ENCODE results near the gene HTRA2.

Gene HTRA2

DNA sequence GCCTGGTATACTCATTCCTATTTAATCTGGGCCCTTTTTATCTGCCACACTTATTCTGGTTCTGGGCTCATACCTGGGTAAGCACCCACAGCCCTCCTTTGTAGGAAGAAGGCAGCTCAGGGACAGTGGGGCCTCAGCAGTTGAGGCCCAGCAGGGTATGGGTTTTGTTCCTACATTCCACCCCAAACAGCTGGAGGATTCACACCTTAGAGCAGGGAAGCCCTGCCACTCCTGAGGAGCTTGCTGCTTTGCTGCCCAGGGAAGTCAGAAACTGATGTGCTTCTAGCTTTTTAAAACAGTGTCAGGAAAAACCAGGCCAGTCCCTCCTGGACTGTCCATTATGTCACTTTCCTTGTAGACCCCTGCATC, 29.2 kb upstream of the HTRA2 start:
- no peak for DNase-seq (ENCODE audit: low read depth in 2 of 2)

DNA sequence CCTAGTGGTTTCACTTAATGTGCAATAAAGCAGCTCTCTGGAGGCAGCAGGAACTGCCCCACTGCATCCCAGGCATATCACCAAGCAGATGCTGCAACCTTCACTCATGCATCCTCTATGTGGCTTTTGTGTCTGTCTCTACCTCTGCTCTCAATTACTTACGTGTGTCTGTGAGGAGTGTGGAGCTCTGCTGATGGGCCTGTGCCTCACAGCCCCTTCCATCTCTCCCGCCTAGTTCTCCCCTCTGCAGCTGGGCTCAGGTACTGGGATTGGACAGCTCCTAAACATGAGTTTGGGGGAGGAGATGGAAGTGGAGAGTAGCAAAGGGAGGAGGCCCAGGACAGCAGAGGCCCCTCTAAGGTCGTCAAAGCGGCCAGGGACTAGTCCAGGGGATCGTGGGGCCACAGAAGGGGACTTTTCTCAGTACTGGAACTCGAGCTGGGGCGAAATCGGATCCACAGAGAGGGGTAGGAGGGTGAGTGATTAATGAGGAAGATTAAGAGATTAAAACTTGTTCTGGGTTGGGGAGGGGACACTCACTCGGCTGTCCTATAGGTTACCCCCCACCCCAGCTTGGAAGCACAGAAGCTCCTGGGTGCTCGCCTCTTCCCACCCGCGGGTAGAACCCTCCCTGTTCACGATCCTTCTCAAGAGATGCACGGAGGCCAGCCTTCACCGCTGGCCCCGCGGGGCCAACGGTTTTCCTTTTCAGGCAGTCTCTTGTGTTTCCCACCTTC, 28.2 kb upstream of the HTRA2 start:
- no peak for DNase-seq (ENCODE audit: low read depth in 2 of 2)

DNA sequence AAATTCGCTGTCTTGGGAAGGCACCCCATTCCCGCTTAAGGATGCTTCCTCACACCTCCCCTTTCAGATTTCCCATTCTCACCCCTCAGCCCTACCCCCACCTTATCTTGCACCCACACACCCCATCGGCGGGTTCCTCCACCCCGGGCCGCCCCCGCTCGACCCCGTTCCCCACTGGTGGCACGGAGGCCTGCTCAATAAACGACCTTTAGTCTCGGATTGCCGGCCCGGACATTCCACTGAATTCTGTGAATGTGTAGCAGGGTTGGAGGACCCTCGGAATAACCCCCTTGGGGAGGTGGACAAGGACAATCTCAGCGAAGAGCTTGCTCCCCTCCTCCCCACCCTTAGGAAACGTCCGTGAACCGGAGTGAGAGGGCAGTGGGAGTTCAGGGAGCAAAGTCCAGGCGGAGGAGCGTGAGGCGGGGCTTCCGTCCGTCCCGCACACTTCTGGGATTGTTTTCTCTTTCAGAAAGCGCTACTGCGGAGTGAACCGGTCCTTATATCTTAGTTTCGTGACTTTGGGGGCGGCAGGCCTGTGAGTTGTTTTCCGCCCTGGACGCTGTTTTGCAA, 27.5 kb upstream of the HTRA2 start:
- no peak for DNase-seq (ENCODE audit: low read depth in 2 of 2)

DNA sequence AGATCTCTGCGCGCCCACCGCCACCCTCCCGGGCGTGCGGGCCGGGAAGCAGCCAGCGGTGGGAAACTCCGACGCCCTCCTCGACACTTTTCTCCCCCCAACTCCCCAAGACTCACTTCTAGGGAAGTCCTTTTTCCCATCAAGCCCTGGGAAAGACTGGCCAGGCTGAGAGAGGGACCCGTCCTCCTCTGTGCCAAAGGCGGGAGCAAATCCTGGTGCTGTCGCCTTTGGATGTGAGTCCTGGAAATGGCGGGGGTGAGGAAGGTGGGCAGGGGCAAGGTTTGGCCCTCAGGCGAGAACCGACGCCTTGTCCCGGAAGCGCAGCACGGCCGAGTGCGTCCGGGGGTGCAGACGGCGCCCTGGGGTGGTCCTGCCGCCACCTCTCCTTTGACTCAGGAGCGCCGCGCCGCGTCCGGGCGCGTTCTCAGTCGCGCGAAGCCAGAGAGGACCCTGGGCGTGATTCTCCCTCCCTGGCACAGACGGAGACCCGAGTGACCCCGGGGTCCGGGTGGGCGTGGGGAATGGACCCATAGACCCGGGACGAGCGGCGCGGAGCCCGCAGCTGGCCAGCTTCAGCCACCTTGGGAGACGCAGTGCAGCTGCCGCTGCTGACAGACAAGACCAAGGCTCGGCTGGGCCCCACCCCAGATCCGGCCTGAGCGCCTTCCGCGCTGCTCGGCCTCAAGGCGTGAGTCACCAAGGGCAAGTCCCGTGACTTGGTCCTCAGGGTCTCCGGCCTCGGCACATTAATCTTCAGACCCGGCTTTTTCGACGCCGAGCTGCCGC, 26.8 kb upstream of the HTRA2 start:
- DNase-seq (ENCODE audit: low read depth in 2 of 2): no peak

DNA sequence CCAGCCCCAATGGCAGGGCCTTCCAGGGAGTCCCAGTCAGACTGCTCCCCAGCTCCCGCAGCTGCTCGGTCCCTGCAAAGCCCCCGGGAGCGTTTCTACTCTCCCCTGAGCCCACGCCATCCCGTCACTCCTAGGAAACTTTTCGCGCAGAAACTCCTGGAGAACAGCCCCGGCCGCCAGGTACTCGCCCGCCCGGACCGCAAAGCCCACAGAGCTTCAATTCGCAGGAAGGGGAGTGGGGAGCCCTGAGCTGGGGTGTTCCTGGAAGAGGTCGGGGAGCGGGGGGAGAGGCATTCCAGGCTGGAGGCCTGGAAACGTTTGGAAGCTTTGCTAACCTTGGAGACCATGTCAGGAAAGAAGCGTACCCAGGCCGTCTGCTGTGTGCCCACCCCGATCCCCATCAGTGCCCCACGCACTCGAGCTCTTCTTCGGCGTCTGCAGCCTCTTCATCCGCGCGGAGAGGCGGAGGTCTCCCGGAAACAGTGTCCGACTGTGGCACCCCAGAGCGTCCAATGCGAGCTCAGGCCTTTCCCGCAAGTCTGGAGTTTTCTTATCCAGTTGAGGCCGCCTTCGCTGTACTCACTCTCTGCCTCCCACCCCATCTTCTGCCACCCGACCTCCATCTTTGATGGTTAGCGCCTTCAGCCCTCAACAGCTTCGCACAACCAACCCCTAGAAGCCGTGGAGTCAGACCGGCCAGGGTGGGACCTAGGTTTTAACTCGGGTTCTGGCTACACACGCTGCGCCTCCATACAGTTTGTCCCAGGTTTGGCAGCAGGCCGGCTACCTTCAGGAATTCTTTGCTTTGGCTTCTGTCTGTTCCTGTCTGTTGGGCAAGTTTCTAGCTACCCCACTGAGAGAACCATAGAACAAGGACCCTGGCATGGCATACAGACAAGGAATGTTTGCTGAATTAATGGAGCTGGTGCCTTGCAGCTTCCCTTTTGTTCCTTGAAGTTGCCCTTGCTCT, 25.9 kb upstream of the HTRA2 start:
- no peak for DNase-seq (ENCODE audit: low read depth in 2 of 2)

DNA sequence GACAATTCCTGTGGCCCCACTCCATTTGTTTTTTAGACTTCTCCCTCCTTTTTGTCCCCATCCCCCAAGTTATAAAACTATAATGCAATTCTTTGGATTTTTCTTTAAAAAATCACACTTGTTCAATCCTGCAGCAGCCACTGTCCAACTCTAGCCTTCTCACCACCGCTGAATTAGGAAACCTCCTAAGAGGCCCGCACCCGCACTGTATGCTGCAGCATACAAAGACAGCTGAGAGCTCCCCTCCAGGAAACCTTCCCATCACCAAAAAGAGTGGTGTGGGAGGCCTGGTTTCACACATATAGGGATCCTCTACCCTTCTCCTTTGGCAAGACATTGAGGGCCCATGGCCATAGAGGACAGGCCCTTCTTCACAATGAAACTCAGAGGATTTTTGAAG, 25.1 kb upstream of the HTRA2 start:
- DNase-seq (ENCODE audit: low read depth in 2 of 2): no peak

DNA sequence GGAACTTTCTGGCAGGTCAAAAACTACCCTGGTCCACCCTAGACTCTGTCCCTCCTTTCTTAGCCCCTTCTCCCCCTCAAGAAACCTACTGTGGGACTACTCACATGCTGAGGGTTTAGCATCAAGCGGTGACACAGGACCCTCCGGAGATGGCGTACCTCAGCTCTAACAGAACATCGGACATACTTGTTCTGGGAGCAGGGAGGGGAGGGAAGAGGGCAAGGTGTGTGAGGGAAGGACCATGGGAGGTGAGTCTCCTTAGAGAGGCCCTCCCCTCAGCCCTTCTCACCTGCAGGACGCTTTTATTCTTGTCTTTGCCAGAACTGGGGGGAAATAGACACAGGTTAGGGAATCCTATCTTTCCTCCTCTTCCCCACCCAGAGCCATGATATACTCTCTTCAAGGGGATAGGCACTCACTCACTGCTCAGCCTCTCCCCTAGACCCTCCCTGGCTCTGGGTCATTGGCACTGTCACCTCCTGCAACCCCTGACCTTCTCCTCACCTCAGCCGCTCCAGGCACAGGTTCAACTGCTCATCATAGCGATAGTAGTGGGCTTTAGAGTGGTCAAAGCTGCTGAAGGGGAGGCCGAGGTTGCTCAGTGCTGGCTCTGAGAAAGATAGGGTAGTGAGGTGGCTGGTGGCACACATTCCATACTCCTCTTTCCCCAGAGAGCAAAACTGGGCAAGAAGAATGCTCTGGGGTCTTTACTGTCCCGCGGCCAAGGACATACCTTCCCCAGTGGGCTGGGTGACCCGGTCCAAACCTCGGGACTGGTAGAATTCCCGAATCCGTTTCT, 24.1 kb upstream of the HTRA2 start:
- no peak for DNase-seq (ENCODE audit: low read depth in 2 of 2)

DNA sequence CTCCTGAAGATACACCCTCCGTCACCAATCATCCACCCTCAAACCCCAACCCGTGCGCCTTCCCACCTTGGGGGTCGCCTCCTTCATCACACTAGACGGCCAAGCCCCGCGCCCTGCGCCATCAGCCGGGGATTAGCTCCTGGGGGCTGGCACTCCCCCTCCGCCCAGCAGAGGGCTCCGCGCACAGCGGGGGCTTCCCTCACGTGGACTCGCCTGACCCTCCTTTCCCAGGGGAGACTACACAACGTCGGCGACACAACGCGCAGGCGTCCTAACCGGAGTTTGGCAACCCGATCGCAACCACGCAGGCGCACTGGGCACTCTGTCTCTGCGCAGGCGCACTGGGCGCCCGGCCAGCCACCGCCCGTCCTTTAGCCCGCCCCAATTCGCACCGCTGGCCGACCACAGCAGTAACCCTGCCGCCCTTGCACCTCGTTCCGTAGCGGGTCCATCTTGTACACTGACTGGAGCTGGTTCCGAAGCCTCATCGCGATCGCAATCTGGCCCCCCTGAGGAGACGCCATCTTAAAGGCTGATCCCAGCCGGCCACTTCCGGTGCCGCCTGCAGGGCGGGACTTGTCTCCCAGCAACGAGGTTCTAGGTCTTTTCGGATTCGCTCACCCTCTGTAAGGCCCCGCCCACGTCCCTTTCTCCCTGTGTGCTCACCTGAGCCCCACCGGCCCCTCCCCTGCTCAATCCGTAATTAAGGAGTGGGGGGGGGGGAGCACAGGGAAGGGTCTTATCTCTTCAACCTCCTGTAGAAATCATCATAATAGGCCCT, 22.4 kb upstream of the HTRA2 start, which contains the start of gene PCGF1:
TSS of gene PCGF1 (minus strand) at position 551 of the 781 bp plus-strand sequence. CDS start at position 524, 27 bp downstream.
- DNase-seq (ENCODE audit: low read depth in 2 of 2): peak; percentile 99

DNA sequence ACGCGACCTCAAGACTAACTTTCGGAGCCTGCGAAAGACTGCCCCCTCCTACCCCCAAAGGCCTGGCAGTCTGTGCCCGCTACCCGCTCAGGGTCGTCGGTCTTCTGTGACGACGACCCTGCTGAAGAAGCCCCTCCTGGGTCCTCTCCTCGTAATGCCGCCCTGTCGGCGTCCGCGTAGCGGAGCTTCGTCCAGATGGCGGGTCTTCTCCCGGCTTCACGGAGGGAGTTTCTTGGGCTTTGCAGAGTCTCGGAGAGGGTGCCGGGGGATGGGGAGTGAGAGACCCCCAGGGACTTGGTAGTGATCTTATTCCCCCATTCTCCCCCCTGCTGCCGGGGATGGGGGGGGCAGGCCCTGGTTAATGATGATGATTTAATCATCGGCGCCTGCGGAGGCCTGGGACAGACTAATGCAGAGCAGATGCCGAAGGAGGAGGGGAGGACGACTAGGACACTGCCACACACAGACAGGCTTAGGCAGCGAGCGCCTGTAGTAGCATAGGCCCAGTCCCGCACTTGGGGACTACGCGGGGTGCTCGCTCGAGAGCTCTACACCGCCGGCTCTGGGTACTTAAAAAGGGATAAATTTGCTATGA, 21.7 kb upstream of the HTRA2 start:
- DNase-seq (ENCODE audit: low read depth in 2 of 2): no peak

DNA sequence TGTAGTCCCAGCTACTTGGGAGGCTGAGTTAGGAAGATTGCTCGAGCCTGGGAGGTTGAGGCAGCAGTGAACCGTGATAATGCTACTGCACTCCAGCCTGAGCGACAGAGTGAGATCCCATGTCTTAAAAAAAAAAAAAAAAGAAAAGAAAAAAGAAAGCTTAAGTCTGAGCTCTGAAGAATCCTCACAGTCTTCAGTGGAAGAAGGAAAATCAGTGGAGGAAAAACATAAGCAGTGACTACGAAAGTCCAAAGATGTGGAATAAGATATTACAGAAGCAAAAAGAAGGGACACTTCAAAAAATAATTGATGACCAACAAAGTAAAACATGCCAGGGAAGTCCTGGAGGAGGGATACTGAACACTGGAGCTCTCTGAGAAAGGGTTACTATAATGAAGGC, 19.5 kb upstream of the HTRA2 start:
- no peak for DNase-seq (ENCODE audit: low read depth in 2 of 2)

DNA sequence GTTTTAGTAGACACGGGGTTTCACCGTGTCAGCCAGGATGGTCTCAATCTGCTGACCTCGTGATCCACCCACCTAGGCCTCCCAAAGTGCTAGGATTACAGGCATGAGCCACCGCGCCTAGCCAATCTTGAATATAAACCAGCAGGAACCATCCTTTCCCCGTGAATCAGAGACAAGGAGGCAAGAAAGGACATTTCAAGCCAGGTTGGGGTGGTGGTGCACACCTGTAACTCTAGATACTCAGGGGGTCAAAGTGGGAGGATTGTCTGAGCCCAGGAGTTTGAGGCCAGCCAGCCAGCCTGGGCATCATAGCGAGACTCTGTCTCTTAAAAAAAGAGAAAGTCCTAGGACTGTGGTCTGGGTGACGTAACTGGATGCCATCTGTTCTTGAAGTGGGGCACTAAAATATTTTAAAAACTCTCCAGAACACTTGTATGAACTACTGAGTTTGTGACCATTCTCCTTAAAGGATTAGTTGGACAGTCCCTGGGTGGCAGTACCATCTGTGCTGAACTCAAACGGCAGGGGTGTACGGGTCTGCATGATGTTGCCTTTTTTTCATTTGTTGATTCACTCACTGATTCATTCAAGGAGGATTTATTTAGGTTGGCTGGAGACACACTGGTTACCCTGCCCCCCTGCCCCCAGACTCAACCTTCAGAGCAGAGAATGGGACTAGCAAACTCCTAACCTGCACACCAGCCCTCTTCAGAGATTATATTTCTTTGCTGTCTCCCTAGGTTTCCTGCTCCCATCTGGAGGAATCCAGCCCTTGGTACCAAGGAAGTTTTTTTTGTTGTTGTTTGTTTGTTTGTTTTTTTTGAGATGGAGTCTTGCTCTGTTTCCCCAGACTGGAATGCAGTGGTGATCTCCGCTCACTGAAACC, 18.4 kb upstream of the HTRA2 start:
- DNase-seq (ENCODE audit: low read depth in 2 of 2): no peak

DNA sequence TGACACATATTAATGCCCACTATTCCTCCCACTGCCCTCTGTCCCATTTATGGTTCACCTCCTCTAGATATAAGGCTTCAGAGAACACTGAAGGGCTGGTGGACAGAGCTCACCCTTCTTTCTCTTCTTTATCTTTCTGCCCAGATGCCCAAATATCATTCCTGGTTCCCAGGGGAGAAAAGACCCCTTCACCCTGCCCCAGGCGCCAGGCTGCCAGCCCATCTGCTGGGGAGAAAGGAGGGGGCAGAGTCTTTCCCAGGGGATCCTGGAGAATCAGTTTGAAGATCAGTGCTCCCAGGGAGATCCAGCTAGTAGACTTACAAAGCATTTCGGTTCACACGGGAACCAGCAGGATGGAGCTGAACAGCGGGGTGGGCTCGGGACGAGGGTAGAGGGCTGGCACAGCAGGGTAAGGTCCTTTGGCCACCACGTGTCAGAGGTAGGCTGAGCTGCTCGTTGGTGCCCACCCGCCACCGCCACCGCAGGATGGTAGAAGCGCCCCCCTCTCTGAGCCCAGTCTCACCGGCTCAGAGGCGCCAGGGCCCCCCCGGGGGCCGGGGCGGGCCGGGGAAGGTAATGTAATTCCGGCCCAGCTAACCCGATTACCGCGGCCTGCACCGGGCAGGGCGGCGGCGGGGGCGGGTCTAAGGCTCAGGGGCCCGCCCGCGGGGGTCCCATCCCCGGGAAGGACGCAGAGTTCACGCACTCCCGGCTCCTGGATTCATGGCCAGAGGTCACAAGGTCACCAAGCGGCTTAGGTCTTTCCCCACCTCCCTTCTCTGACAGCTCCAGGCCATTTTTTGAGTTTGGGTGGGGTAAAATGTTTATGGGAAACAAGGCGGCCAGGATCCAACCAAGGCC, 16.8 kb upstream of the HTRA2 start:
- DNase-seq (ENCODE audit: low read depth in 2 of 2): no peak

DNA sequence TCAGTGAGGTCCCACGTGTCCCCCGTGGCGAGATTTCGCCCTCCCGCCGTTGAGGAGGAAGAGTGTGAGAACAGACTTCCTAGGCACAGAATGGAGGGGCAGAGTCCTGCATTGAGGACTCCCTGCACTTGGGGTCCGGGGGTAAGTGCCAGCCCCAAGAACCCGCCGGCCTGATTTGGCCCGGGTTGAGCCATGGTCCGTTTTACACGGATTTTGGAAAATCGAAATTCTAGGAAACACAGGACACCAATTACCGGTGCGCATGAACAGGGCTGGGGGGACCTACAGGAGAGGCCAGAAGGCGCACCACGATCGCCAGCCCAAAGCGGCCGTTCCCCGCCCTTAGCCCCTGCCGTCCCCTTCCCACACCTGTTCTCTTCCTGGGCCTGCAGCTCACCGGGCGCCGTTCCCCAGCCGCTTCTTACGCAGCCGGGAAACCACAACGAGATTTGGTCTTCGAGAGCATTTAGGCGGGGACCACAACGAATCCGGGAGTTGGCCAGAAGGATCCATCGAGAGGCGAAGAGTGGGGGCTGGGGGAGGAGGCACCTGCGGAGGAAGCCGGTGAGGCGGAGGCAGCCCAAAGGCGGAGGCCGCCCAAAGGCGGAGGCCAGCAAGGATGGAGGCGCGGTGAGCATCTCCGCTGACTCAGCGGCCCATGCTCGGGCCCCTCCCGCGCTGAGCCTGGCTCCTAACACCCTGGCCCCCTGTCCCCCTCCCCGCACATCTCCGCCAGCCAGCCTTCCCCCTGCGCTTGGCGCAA, 15.9 kb upstream of the HTRA2 start:
- no peak for DNase-seq (ENCODE audit: low read depth in 2 of 2)

DNA sequence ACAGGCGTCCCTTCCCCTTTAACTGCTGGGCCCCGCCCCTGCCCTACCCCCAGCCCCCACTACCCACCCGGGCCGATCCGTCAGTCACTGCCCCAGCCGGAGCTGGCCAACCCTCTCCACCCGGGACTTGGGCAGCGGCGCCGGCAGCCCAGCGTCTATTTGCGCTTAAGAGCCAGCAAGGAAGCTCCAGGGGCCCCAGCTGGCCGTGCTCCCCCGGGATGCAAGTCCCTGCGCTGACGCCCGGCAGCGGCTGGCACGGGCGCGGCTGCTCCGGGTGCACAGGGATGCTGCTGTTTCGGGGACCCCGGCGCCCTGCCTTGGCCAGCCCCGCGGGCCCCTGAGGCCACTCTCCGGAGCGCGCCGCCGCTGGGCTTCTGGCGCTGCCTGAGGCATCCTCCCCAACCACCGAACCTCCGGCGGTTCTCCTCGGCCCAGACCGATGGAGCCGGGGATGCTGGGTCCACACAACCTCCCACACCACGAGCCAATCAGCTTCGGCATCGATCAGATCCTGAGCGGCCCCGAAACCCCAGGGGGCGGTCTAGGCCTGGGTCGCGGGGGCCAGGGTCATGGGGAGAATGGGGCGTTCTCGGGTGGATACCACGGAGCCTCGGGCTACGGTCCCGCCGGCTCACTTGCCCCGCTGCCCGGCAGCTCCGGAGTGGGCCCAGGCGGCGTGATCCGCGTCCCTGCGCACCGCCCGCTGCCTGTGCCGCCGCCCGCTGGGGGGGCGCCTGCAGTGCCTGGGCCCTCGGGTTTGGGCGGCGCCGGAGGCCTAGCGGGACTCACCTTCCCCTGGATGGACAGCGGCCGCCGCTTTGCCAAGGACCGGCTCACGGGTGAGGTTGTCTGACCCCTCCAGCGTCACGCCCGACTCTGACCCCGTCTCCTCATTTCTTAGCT, 15.1 kb upstream of the HTRA2 start, which contains the start of gene TLX2:
TSS of gene TLX2 (plus strand) at position 83 of the 903 bp plus-strand sequence. CDS start at position 440, 357 bp downstream.
- no peak for DNase-seq (ENCODE audit: low read depth in 2 of 2)

DNA sequence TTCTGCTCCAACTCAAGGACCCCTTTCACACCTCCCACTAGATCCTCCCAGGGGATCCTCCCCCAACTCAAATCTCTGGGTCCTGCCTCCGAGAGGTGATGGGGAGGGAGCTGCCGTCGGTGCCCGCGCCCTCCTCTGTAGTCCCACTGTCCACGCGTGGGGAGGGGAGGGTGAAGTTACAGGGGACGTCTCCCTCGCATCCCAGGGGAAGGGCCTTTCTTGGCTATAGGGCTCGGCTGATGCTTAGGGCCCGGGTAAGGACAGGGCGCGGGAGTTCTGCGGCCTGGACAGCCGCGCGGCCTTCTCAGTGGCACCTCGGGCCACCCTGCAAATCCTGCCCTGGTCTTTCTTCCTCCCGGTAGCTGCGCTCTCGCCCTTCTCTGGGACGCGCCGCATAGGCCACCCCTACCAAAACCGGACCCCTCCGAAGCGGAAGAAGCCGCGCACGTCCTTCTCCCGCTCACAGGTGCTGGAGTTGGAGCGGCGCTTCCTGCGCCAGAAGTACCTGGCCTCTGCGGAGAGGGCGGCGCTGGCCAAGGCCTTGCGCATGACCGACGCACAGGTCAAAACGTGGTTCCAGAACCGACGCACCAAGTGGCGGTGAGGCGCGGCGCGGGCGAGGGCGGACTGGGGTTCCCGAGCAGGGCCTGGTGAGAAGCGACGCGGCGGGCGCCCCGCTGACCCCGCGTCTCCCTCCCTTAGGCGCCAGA, 14.3 kb upstream of the HTRA2 start:
- DNase-seq (ENCODE audit: low read depth in 2 of 2): no peak

All from activated CD8-positive, alpha-beta memory T cell treated with anti-CD3 and anti-CD28 coated beads for 4 hours (primary cell).